HepG2 (cell line): ENCODE measurements around the gene MEGF6. TPM values are rescaled to one million over a fixed set of nuclear protein-coding genes. Genes with fewer than 3 reads are reported as not detected.

Source experiments
- ATAC-seq: fragments of 200-7000 bp; cut with Tn5 transposase; 3 replicates; pipeline ENCODE4 v1.9.1; 2020; ENCODE audit warnings: mild to moderate bottlenecking, moderate library complexity
- BruUV-seq: library from RNA; stranded (reverse); fragments of 400-500 nt; replicated peaks from 2 replicates; lab custom pipeline; 2021; lab: Mats Ljungman, UMichigan
- CTCF ChIA-PET: fragments of 300-600 bp; formaldehyde crosslinking; extraction: SDS; loops from one replicate; lab custom pipeline; 2021; ENCODE audit warnings: low total read pairs, inconsistent platforms, low intra/inter-chr PET ratio; lab: Yijun Ruan, JAX
- POLR2A ChIA-PET: fragments of 350-600 bp; sonication (Branson Sonifier 250); formaldehyde crosslinking; loops from one replicate; lab custom pipeline; 2020; ENCODE audit warnings: antibody characterized with exemption, inconsistent platforms; lab: Yijun Ruan, JAX
- DNase-seq: peaks from one replicate; pipeline ENCODE4 v3.0.0-alpha.2; 2015; ENCODE audit warnings: low spot score
- FAIRE-seq: peaks from 3 replicates; lab custom pipeline; 2011; peaks lifted over from hg19 to GRCh38; lab: Jason Lieb, UNC
- H2AFZ ChIP-seq: one replicate; pipeline ENCODE4 v1.6.1; 2011; ENCODE audit warnings: low read length, inconsistent platforms
- H3K27ac ChIP-seq: fragments of 300-600 bp; 3 replicates; pipeline ENCODE4 v1.8.0; 2011; ENCODE audit warnings: mixed run types, mild to moderate bottlenecking, mixed read lengths, low read length, inconsistent platforms; ENCODE audit not compliant: insufficient read depth; ENCODE audit errors: extremely low read length
- H3K27me3 ChIP-seq, 2 experiments: fragments of 200-600 bp in 1 of 2; 2 replicates in 1 of 2; 3 replicates in 1 of 2; pipeline versions ENCODE4 v1.6.0 to v1.8.0; 2011; ENCODE audit warnings: low read length in 2 of 2, mild to moderate bottlenecking in 2 of 2, moderate library complexity in 2 of 2, inconsistent platforms in 1 of 2; ENCODE audit not compliant: insufficient read depth in 2 of 2, control insufficient read depth in 1 of 2
- H3K36me3 ChIP-seq, 2 experiments: fragments of 200-600 bp in 1 of 2; replicated peaks in 1 of 2; 2 replicates in 1 of 2; 3 replicates in 1 of 2; pipeline versions ENCODE4 v1.5.1 to v1.8.0; 2011; ENCODE audit warnings: low read length in 2 of 2, inconsistent platforms in 1 of 2; ENCODE audit not compliant: insufficient read depth in 2 of 2, control insufficient read depth in 1 of 2
- H3K4me1 ChIP-seq: 2 replicates; pipeline ENCODE4 v1.5.1; 2012; ENCODE audit warnings: low read length, inconsistent platforms; ENCODE audit not compliant: insufficient read depth
- H3K4me2 ChIP-seq: 2 replicates; pipeline ENCODE4 v1.6.0; 2011; ENCODE audit warnings: low read depth, low read length, inconsistent platforms
- H3K4me3 ChIP-seq, 3 experiments: fragments of 200-600 bp in 1 of 3; sonication (generic), shearing (Covaris generic) in 1 of 3; replicated peaks in 1 of 3; 2 replicates each; pipeline ENCODE4 v1.5.1; 2011 to 2016; ENCODE audit warnings: low read length in 3 of 3, inconsistent platforms in 2 of 3, low read depth in 2 of 3, mild to moderate bottlenecking in 2 of 3, control low read depth in 1 of 3, mixed read lengths in 1 of 3; ENCODE audit not compliant: insufficient read depth in 1 of 3
- H3K79me2 ChIP-seq: one replicate; pipeline ENCODE4 v1.6.1; 2011; ENCODE audit warnings: low read length, inconsistent platforms; ENCODE audit not compliant: insufficient read depth
- H3K9ac ChIP-seq: 2 replicates; pipeline ENCODE4 v1.6.0; 2011; ENCODE audit warnings: mild to moderate bottlenecking, low read depth, low read length, inconsistent platforms; ENCODE audit not compliant: insufficient read depth
- H3K9me3 ChIP-seq: 2 replicates; pipeline ENCODE4 v1.5.1; 2012; ENCODE audit warnings: mild to moderate bottlenecking, low read length
- H4K20me1 ChIP-seq: 2 replicates; pipeline ENCODE4 v1.6.0; 2011; ENCODE audit warnings: inconsistent platforms, mild to moderate bottlenecking, low read length, moderate library complexity; ENCODE audit not compliant: insufficient read depth
- AGO2 ChIP-seq: fragments of 200-400 bp; formaldehyde crosslinking; optimal IDR thresholded peaks from 2 replicates; pipeline ENCODE3; 2017; ENCODE audit warnings: mild to moderate bottlenecking, low read depth, low read length, moderate library complexity
- MLXIP ChIP-seq: sonication (generic); formaldehyde crosslinking; IDR thresholded peaks from 2 replicates; pipeline ENCODE4 v1.9.0; 2021; ENCODE audit warnings: missing genetic modification reagents, borderline replicate concordance
- RBM22 ChIP-seq: fragments of 200-400 bp; formaldehyde crosslinking; optimal IDR thresholded peaks from 2 replicates; pipeline ENCODE3; 2017; ENCODE audit warnings: mild to moderate bottlenecking, low read length, moderate library complexity
- ZNF136 ChIP-seq: sonication (generic); formaldehyde crosslinking; IDR thresholded peaks from 2 replicates; pipeline ENCODE4 v1.8.1; 2022; ENCODE audit warnings: low read depth, mild to moderate bottlenecking, moderate library complexity, missing genetic modification reagents
- WGBS: methylation state at CpG from one replicate; pipeline ENCODE4 v1.1.6; 2017; ENCODE audit warnings: low lambda C conversion rate; 5-methylcytosine and 5-hydroxymethylcytosine counted together
- in situ Hi-C: cut with HindIII; loops from 2 replicates; pipeline ENCODE4 v1.10.0; 2017; ENCODE audit warnings: low pct_unique_long_range_greater_than_20kb; ENCODE audit not compliant: extremely low pct_ligation_motif_present
- intact Hi-C: fragments of 100-400 bp; cut with micrococcal nuclease; formaldehyde crosslinking; loops from one replicate; pipeline ENCODE4 v1.10.0; 2022; ENCODE audit not compliant: unreplicated experiment
- polyA plus RNA-seq, 8 experiments: library from polyadenylated mRNA; depleted of rRNA in 3 of 8; stranded (reverse) in 7 of 8; unstranded in 1 of 8; fragments of >200 nt; fragmentation: Illumina TruSeq in 4 of 8; extraction: Trizol in 4 of 8; gene quantifications; 2 replicates each; pipeline versions ENCODE4 v1.2.1 to v1.2.3, GENCODE V29; 2011 to 2016; ENCODE audit warnings: low read depth in 4 of 8, missing spikeins in 1 of 8, mixed read lengths in 1 of 8; ENCODE audit not compliant: insufficient read depth in 1 of 8
- total RNA-seq, 5 experiments: library from RNA; depleted of rRNA; stranded (reverse); fragments of >200 nt; fragmentation: Illumina TruSeq; extraction: Trizol; gene quantifications; 2 replicates each; pipeline ENCODE4 v1.2.3, GENCODE V29; 2016; ENCODE audit warnings: low read depth in 1 of 5

MEGF6 gene
- total and polyA plus RNA-seq, 2 of the 13 experiments (the other 11 are each of a cell fraction or from before 2014, with no cell fraction given): 1.9 TPM

- CTCF ChIA-PET: no interaction called here
- no peaks in the 10 kb centered on the region for H3K4me1 ChIP-seq
- in situ Hi-C loops: no loop called here
- H4K20me1 ChIP-seq: 0 out of 2 replicates have a peak, but pooled peaks cover 5% of the 10 kb centered on the region
- DNase-seq (no peak), ATAC-seq (no peak), FAIRE-seq (no peak)
- intact Hi-C loops: no loop called here
- no peak overlapping the region for H3K9ac ChIP-seq
- POLR2A ChIA-PET: no interaction called here
- H3K36me3 ChIP-seq: no peaks in the 10 kb centered on the region
- no peak overlapping the region for H3K4me2 ChIP-seq
- no TSS peak for BruUV-seq
- no peaks in the 10 kb centered on the region for H3K79me2 ChIP-seq
- H2AFZ ChIP-seq: no peak overlapping the region
- WGBS: 34% methylated on average over 4 of the region's 4 CpGs
- H3K9me3 ChIP-seq: no peaks in the 10 kb centered on the region
- H3K27ac ChIP-seq: no peak overlapping the region
- TF ChIP-seq ZNF136 (CRISPR knock-in tag): no peak
- TF ChIP-seq AGO2: peak; percentile 17
- no peak for TF ChIP-seq MLXIP (CRISPR knock-in tag)
- TF ChIP-seq RBM22: peak; percentile 86
- peaks cover 18 to 61% of the 10 kb centered on the region in 2 experiments; a peak in 4 of 5 replicates for H3K27me3 ChIP-seq
- no peak overlapping the region for H3K4me3 ChIP-seq
Observed at GRCh38 chr1:3546048-3546384, 65.3 kb downstream of the MEGF6 start.
